NOMO-1 treated with dmso at 0.1 percent for 144 hours (cell line): ENCODE measurements around the gene SPATA20.

Experiments used
- DNase-seq: peaks from one replicate; lab custom pipeline; 2025; ENCODE audit not compliant: unreplicated experiment; lab: John Stamatoyannopoulos, UW

The SPATA20 gene

DNA sequence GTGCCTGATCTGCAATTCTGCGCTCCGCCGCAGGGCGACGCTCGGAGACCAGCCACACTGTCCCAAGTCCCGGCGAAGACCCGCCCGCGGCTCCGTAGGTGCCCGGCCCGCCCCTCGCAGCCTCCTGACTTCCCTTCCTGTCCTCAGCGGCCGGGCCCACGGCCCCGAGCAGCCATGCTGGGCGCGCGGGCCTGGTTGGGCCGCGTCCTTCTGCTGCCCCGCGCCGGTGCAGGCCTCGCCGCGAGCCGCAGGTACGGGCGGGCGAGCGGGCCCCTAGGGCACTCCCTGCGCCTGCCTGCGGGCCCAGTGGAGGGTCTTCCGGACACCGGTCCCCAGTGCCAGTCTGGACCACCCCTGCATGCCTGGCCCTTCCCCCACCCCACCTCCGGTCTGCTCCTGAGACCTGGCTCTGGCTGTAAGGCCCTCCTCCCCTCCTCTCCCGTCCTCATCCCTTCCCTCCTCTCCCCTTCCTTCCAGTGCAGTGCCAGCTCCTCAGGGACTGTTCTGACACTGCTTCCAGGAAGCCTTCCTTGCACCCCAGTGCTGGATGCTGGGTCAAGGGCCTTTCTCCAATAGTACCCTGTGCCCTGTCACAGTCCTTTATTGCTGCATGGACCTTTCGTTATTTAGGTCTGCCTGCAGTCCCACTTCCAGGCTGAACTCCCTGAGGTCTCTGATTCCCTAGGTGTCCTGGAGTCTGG lies at the start of gene SPATA20:
Gene SPATA20 (plus strand): TSS at position 140 of the 701 bp plus-strand sequence. CDS start 35 bp downstream, at position 175.
- peak; percentile 83 for DNase-seq

- no peak for DNase-seq
Measured at GRCh38 chr17:50498021-50498874, 48.7 kb upstream of the SPATA20 start.

DNA sequence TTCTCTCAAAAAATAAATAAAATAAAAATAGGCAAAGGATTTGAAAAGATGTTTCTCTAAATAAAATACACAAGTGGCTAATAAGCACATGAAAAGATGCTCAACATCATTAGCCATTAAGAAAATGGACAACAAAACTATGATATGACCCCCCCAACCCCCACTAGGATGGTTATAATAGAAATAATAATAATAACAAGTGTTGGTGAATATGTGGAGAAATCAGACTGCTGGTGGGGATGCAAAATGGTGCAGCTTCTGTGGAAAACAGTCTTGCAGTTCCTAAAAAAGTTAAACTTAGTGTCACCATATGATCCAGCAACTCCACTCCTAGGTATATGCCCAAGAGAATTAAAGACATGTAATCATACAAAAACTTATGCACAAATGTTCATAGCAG lies 47.7 kb upstream of the SPATA20 start:
- DNase-seq: no peak

GRCh38 chr17:50499721-50500120 lies 47.3 kb upstream of the SPATA20 start:
- no peak for DNase-seq

- DNase-seq: no peak
Measured at GRCh38 chr17:50501054-50501453, 45.9 kb upstream of the SPATA20 start.

DNA sequence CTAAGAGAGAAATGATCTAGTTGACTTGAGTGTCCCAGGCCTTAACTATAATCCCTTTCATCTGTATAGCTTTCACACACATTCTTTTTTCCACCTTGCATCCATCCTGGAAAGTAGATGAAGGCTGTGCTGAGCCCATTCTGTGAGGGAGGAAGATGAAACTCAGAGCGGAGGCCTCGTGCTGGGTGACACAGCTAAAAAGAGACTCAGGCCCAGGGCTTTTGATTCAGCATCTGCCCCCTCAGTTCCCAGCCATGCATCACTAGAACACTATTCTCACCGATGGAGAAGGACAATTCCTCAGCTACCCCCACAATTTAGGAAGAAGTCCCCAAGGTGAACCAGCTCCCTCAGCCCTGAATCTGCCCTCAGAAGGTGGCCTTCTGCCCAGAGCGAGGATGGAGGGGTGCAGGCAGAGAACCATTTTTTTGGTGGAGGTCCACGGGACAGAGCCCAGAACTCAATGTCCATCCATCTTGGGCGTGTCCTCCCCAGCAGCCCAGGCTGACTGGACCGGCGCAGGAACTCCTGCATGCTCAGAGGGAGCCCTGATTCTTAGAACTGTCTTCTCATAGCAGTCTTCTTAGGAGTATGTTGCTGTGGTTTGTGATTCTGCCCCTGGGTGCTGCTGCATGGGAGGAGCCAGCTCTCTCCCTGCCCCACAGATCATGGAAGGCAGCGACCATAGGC lies 44.5 kb upstream of the SPATA20 start:
- DNase-seq: no peak

DNA sequence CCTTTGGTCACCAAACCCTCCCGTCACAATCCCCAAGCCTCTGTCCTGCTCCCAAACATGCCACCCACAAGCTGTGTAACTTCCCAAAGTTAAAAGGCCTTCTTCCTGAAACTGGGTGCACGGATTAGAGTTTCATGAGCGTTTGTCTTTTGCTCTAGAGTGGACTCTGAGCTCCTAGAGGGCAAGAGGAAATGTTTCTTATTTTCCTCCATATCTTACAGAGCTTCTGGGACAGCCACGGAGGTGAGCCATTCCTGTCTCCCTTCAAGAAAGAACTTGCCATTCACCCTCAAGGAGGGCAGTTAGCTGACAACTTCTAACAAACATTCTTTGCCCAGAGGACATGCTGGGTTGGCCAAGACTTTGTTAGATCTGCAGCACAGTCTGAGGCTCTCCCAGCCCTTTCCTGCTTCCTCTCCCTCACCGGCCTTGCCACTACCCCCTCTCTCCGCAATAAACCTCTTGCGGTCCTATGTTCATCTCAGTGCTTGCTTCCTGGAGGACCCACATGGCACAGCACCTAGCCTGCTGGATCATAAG lies 41.3 kb upstream of the SPATA20 start:
- DNase-seq: no peak

DNA sequence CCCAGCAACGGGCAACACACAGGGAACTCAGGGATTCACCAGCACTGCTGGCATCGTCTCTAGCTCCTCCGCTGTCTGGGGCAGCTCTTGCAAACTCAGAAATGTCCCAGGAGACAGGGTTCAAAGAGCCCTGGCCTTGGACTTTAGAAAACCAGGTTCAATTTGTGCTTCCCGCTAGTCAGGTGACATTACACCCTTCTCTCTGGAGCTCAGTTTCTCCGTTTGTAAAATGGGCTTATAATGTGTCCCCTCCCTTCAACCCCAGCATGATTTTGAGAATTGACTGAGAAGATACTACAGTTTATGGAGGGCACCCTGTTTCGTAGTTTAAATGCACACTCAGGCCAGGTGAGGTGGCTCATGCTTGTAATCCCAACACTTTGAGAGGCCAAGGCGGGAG lies 40.7 kb upstream of the SPATA20 start:
- DNase-seq: no peak

DNA sequence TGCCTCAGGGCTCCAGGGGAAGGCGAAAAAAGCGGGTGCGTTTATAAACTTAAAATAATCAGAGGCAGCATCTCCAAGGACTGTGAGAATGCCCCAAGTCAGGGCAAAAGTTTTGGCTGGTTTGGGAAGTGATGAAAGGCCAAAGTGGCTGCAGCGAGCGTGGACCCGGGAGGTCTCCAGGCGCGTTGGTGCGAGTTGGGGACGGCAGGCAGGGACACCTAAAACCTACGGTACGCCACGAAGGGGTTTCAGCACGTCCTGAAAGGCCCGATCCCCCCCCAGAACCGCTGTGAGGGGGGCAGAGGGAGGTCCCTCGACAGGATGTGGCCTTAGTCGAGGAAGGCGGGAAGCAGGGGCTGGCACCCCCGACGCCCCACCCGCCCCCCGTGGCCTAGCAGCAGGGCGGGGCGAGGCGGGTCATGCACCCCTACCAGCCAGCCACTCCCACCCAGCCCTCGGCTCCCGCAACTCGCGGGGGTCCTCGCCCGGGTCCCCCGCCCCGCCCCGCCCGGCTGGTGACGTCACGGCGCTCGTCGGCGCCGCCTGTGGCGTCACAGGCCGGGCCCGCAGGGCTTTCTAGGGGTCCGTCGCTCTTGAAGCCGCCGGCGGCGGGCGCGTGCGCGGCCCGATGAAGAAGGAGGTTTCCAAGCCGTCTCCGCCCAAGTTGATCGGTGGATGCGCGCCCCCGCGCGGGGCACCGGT lies 39.0 kb upstream of the SPATA20 start, which contains the start of gene MYCBPAP:
Gene MYCBPAP (plus strand): TSS at position 569 of the 702 bp plus-strand sequence. CDS start 236 bp downstream, outside the sequence.
- peak; percentile 65 for DNase-seq

GRCh38 chr17:50508573-50509460 lies 38.2 kb upstream of the SPATA20 start:
- no peak for DNase-seq

GRCh38 chr17:50511058-50511457 lies 35.9 kb upstream of the SPATA20 start:
- no peak for DNase-seq

DNA sequence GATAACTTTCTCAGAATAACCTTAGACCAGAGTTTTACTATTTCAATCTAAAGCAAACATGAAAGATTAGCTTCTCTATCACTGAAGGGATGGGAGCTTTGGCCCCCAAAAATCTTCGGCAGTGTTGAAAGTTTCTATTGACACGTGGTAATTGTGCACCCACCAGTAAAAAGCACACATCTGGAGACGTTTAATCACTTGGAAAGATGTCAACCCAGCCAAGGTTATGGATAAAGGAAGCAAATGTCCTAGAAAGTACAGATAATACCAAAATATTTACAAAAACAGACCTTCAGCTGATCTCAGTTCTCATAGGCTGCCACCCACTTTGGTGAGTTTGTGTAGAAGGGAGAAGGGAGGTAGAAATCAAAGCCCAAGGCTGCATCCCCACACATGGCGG lies 33.5 kb upstream of the SPATA20 start:
- DNase-seq: no peak

- no peak for DNase-seq
Measured at GRCh38 chr17:50514388-50514787, 32.6 kb upstream of the SPATA20 start.

- DNase-seq: no peak
Measured at GRCh38 chr17:50514936-50515702, 31.9 kb upstream of the SPATA20 start.

DNA sequence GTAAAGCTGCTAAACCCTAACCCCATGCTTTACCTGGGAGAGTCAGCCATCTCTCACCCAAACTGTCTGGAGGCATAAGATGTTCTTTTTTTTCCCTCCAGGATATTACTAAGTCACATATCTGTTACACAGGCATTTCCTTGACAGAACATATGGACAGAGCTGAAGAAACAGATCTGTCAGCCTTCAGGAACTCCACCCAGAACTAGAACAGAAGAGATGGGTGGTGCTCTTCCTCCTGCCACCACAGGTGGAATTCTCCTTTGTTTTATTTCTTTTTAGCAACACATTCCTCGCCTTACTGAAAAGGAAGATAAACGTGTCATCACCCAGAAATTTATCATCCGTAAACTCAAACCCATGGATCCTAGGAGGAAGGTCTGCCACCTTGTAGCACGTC lies 30.0 kb upstream of the SPATA20 start:
- DNase-seq: no peak

DNA sequence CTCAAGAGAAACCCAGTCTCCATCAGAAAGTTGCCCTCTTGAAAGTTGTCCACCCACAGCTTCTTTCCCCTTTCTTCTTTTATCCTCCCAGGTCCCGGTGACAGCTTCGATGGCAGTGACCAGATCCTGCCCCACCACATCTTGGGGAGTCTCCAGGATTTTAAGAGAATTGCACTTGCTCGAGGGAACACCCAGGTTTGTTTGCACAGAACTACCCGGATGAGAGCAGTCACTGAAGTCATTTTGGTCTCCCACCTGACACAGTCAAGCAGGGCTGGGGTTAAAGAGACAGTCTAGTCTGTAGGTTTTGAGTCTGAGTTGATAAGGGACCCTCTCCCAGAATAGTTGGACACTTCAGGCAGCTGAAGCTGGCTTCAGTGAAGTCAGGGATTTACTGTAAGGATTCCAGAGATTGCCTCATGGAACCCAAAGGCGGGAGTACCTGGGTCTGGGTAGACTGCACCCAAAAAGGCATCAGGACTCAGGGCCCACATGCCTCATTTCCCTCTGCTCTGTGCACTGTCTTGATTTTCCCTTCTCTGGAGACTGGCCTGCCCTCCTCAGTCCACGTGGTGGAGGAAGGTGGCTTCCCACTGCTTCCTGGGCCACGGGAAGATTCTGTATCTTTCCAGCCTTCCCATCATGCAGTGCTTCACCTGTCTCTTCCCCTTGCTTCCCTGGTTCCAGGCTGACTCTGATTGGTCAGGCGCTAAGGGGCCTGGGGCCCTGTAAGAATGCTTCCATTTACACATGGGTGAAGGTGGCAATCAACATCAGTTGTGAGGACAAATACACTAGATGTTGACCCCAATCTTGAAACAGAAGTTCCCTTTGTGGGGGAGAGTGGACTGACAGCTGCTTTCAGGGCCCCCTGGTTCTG lies 29.2 kb upstream of the SPATA20 start:
- DNase-seq: no peak

DNA sequence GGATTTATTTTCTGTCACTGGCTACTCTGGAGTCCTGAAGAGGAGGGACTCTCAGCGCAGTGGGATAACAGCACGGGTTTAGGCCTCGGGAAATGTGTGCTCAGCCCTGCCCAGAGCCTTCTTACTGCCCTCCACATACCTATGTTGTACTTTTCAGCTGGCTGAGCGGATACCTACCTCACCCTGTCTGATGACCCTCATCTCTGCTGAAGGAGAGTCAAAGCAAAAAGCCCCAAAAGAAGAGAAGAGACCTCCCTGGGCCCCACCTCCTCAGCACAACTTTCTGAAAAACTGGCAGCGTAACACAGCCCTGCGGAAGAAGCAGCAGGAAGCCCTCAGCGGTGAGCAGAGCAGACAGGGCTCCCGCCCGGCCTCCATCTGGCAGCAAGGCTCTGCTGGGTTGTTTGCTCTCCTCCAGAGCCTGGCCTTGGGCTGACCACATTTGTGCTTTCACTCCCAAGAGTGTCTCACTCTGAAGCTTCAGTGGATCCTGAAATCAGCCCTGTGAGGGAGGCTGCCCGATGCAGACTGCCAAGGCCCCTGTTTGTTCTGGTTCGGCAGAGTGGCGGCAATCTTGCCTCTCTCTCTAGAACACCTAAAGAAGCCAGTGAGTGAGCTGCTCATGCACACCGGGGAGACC lies 28.5 kb upstream of the SPATA20 start:
- DNase-seq: no peak
